Dedifferentiated amniotic fluid mesenchymal stem cell (primary cell): ENCODE results near the gene THRB.
A peak's percentile ranks its signal among the peaks of the same experiment; 100 is the strongest.

Experiments used
- DNase-seq: peaks from one replicate; pipeline ENCODE4 v3.0.0-alpha.2; 2016; ENCODE audit errors: extremely low spot score

Gene THRB

GRCh38 chr3:24351779-24352469 is 142.7 kb downstream of the THRB start:
- no peak for DNase-seq

- no peak for DNase-seq
Observed at GRCh38 chr3:24349367-24350019, 145.2 kb downstream of the THRB start.

GRCh38 chr3:24348348-24348747 is 146.3 kb downstream of the THRB start:
- DNase-seq: no peak

- no peak for DNase-seq
Observed at GRCh38 chr3:24344784-24345439, 149.7 kb downstream of the THRB start.

- peak; percentile 55 for DNase-seq
Observed at GRCh38 chr3:24343084-24343783, 151.4 kb downstream of the THRB start.

GRCh38 chr3:24342275-24342674 is 152.4 kb downstream of the THRB start:
- DNase-seq: no peak

GRCh38 chr3:24341668-24342067 is 153.0 kb downstream of the THRB start:
- DNase-seq: no peak

GRCh38 chr3:24340966-24341365 is 153.7 kb downstream of the THRB start:
- DNase-seq: no peak

GRCh38 chr3:24340161-24340560 is 154.5 kb downstream of the THRB start:
- no peak for DNase-seq

- no peak for DNase-seq
Observed at GRCh38 chr3:24339266-24339825, 155.3 kb downstream of the THRB start.

GRCh38 chr3:24338409-24339130 is 156.1 kb downstream of the THRB start:
- DNase-seq: no peak

- DNase-seq: no peak
Observed at GRCh38 chr3:24336101-24336500, 158.5 kb downstream of the THRB start.

GRCh38 chr3:24332092-24332491 is 162.6 kb downstream of the THRB start:
- DNase-seq: no peak

- DNase-seq: no peak
Observed at GRCh38 chr3:24323272-24323671, 171.4 kb downstream of the THRB start.

- DNase-seq: no peak
Observed at GRCh38 chr3:24320601-24321000, 174.0 kb downstream of the THRB start.

- no peak for DNase-seq
Observed at GRCh38 chr3:24318677-24319287, 175.9 kb downstream of the THRB start.

GRCh38 chr3:24316887-24317383 is 177.7 kb downstream of the THRB start:
- no peak for DNase-seq

- DNase-seq: peak; percentile 62
Observed at GRCh38 chr3:24315971-24316370, 178.7 kb downstream of the THRB start.

GRCh38 chr3:24315356-24315755 is 179.3 kb downstream of the THRB start:
- DNase-seq: no peak

- no peak for DNase-seq
Observed at GRCh38 chr3:24311881-24312280, 182.8 kb downstream of the THRB start.

- no peak for DNase-seq
Observed at GRCh38 chr3:24310887-24311286, 183.8 kb downstream of the THRB start.
